ENCODE measurements around the gene OR56B4. TPM values are rescaled to one million over a fixed set of nuclear protein-coding genes. Genes with fewer than 3 reads are reported as not detected.

Gene OR56B4
- total and polyA plus RNA-seq, 4 donors, result not detected

GRCh38 chr11:6156628-6157359, 49.3 kb downstream of the OR56B4 start:
- no peak for ATAC-seq (ENCODE audit: insufficient read depth, low FRiP score)
- no peaks in the 10 kb centered on the region for H3K27me3 ChIP-seq (ENCODE audit: control insufficient read depth in 3 of 3, insufficient read depth in 3 of 3, low read length in 2 of 3)
- 76 to 88% methylated on average over 7 of the region's 7 CpGs for WGBS, 2 donors

More at GRCh38 chr11:6156628-6157359, 49.3 kb downstream of the OR56B4 start:
- no peak for TF ChIP-seq CTCF (IDR thresholded peaks at IDR 0.05; ENCODE audit: control extremely low read depth, extremely low read depth)
- H3K4me1 ChIP-seq (ENCODE audit: control insufficient read depth in 5 of 5, insufficient read depth in 5 of 5, low read length in 5 of 5), result no peaks in the 10 kb centered on the region
- H3K36me3 ChIP-seq (ENCODE audit: control insufficient read depth in 4 of 4, insufficient read depth in 4 of 4, low read length in 4 of 4), result no peaks in the 10 kb centered on the region
- peaks cover 0 to 3% (median 0%) of the 10 kb centered on the region in 4 donors for H3K9me3 ChIP-seq (ENCODE audit: control insufficient read depth in 4 of 4, insufficient read depth in 3 of 4, low read length in 3 of 4)
- H3K4me3 ChIP-seq, result no peak overlapping the region
- H3K9ac ChIP-seq (ENCODE audit: insufficient read depth in 1 of 2, low read length in 2 of 2), result no peak overlapping the region
- no peak for DNase-seq
- H3K27ac ChIP-seq (ENCODE audit: low read depth in 1 of 2, low read length in 1 of 2), result no peak overlapping the region

Other genes starting within 250 kb of the OR56B4 start
- under 1 TPM in 1 of 2 donors, not detected in 1; 0.18 TPM for gene OR52E8, start 250.0 kb upstream of the OR56B4 start, total RNA-seq
- not detected for gene OR52E8, start 250.0 kb upstream of the OR56B4 start, polyA plus RNA-seq
- not detected for gene OR52E4, start 227.1 kb upstream of the OR56B4 start, total RNA-seq
- gene OR52E4, start 227.1 kb upstream of the OR56B4 start, polyA plus RNA-seq, result not detected
- not detected for gene OR52E5, start 214.5 kb upstream of the OR56B4 start, total RNA-seq
- gene OR52E5, start 214.5 kb upstream of the OR56B4 start, polyA plus RNA-seq, result not detected
- not detected for gene OR56A3, start 165.4 kb upstream of the OR56B4 start, total RNA-seq
- not detected for gene OR56A3, start 165.4 kb upstream of the OR56B4 start, polyA plus RNA-seq
- not detected for gene OR56A5, start 139.2 kb upstream of the OR56B4 start, total RNA-seq
- not detected for gene OR56A5, start 139.2 kb upstream of the OR56B4 start, polyA plus RNA-seq
- under 1 TPM; 0.18 to 0.23 TPM for gene OR52L1, start 120.7 kb upstream of the OR56B4 start, total RNA-seq
- gene OR52L1, start 120.7 kb upstream of the OR56B4 start, polyA plus RNA-seq, result not detected
- under 1 TPM in 1 of 2 donors, not detected in 1; 0.06 TPM for gene OR56A4, start 100.7 kb upstream of the OR56B4 start, total RNA-seq
- not detected for gene OR56A4, start 100.7 kb upstream of the OR56B4 start, polyA plus RNA-seq
- gene OR56A1, start 76.9 kb upstream of the OR56B4 start, total RNA-seq, result under 1 TPM in 1 of 2 donors, not detected in 1; 0.09 TPM
- not detected for gene OR56A1, start 76.9 kb upstream of the OR56B4 start, polyA plus RNA-seq
- gene OR52B2, start 62.6 kb downstream of the OR56B4 start, total RNA-seq, result not detected
- not detected for gene OR52B2, start 62.6 kb downstream of the OR56B4 start, polyA plus RNA-seq
- gene OR52W1, start 91.5 kb downstream of the OR56B4 start, total RNA-seq, result not detected
- not detected for gene OR52W1, start 91.5 kb downstream of the OR56B4 start, polyA plus RNA-seq
- not detected for gene C11orf42, start 97.9 kb downstream of the OR56B4 start, total RNA-seq
- gene C11orf42, start 97.9 kb downstream of the OR56B4 start, polyA plus RNA-seq, result not detected
- gene FHIP1B, start 127.0 kb downstream of the OR56B4 start, total RNA-seq, result 10 to 100 TPM; 42.0 to 43.4 TPM
- 10 to 100 TPM; 40.9 to 41.5 TPM for gene FHIP1B, start 127.0 kb downstream of the OR56B4 start, polyA plus RNA-seq
- gene CNGA4, start 131.4 kb downstream of the OR56B4 start, total RNA-seq, result 10 to 100 TPM in 1 of 2 donors, 1 to 10 TPM in 1; 5.6 to 12.0 TPM
- gene CNGA4, start 131.4 kb downstream of the OR56B4 start, polyA plus RNA-seq, result 1 to 10 TPM in 1 of 2 donors, under 1 TPM in 1; 0.85 to 3.5 TPM
- not detected for gene CCKBR, start 152.2 kb downstream of the OR56B4 start, total RNA-seq
- not detected for gene CCKBR, start 152.2 kb downstream of the OR56B4 start, polyA plus RNA-seq
- 100 to 1,000 TPM in 1 of 2 donors, 10 to 100 TPM in 1; 23.2 to 122 TPM for gene CAVIN3, start 212.8 kb downstream of the OR56B4 start, total RNA-seq
- 100 to 1,000 TPM in 1 of 2 donors, 10 to 100 TPM in 1; 59.1 to 114 TPM for gene CAVIN3, start 212.8 kb downstream of the OR56B4 start, polyA plus RNA-seq

All from lung (tissue), 12 donors.